Retinal pigment epithelial cell (primary cell): ENCODE results near the gene CFAP92.

ENCODE experiments used
- DNase-seq: peaks from one replicate; pipeline ENCODE4 v3.0.0-alpha.2; 2010; ENCODE audit warnings: low read depth
- H3K4me3 ChIP-seq: 2 replicates; pipeline ENCODE4 v1.5.1; 2011; ENCODE audit warnings: mild to moderate bottlenecking, low read length, control low read depth, moderate library complexity
- CTCF ChIP-seq: conservative IDR thresholded peaks from 2 replicates; pipeline ENCODE4 v1.5.1; 2011; ENCODE audit warnings: low read depth, low read length, control low read depth, inconsistent platforms

CFAP92 gene

GRCh38 chr3:128923576-128923975 lies 70.3 kb downstream of the CFAP92 start:
- no peak for DNase-seq
- no peak for TF ChIP-seq CTCF
- no peak overlapping the region for H3K4me3 ChIP-seq

GRCh38 chr3:128922804-128923459 lies 70.9 kb downstream of the CFAP92 start:
- no peak for DNase-seq
- no peak for TF ChIP-seq CTCF
- H3K4me3 ChIP-seq, result no peak overlapping the region

- TF ChIP-seq CTCF, result no peak
- H3K4me3 ChIP-seq, result no peak overlapping the region
- no peak for DNase-seq
Measured at GRCh38 chr3:128919988-128920387, 73.9 kb downstream of the CFAP92 start.

- H3K4me3 ChIP-seq, result no peak overlapping the region
- no peak for DNase-seq
- no peak for TF ChIP-seq CTCF
Measured at GRCh38 chr3:128917291-128917690, 76.6 kb downstream of the CFAP92 start.

GRCh38 chr3:128914966-128915645 lies 78.8 kb downstream of the CFAP92 start:
- H3K4me3 ChIP-seq, result no peak overlapping the region
- no peak for TF ChIP-seq CTCF
- DNase-seq, result no peak

GRCh38 chr3:128911911-128912310 lies 82.0 kb downstream of the CFAP92 start:
- DNase-seq, result no peak
- no peak overlapping the region for H3K4me3 ChIP-seq
- no peak for TF ChIP-seq CTCF

GRCh38 chr3:128910006-128910405 lies 83.9 kb downstream of the CFAP92 start:
- no peak overlapping the region for H3K4me3 ChIP-seq
- no peak for TF ChIP-seq CTCF
- DNase-seq, result no peak
